RWPE2 (cell line): ENCODE results near the gene PGRMC2.
"Not testable (repeated sequence)": the region's sequence is repeated elsewhere in the genome, so short reads cannot be mapped to it uniquely, and the experiment has no call there.

Source experiments
- ATAC-seq: fragments of 200-7000 bp; cut with Tn5 transposase; 3 replicates; pipeline ENCODE4 v1.9.1; 2021; ENCODE audit warnings: low read depth
- DNase-seq: peaks from one replicate; pipeline ENCODE4 v3.0.0-alpha.2; 2020; ENCODE audit warnings: low spot score
- H3K27ac ChIP-seq: fragments of 450-650 bp; 2 replicates; pipeline ENCODE4 v1.5.1; 2017; ENCODE audit warnings: mild to moderate bottlenecking; ENCODE audit not compliant: poor library complexity, severe bottlenecking
- H3K27me3 ChIP-seq: fragments of 250-450 bp; sonication (Bioruptor Pico); 2 replicates; pipeline ENCODE4 v1.5.1; 2021; ENCODE audit warnings: mild to moderate bottlenecking, moderate library complexity; ENCODE audit not compliant: insufficient read depth, poor library complexity, severe bottlenecking
- H3K36me3 ChIP-seq: fragments of 250-450 bp; sonication (Bioruptor Pico); 2 replicates; pipeline ENCODE4 v1.5.1; 2020; ENCODE audit warnings: low read depth, mild to moderate bottlenecking, moderate library complexity
- H3K4me1 ChIP-seq: fragments of 250-450 bp; sonication (Bioruptor Pico); 2 replicates; pipeline ENCODE4 v1.5.1; 2021; ENCODE audit warnings: mild to moderate bottlenecking, moderate library complexity; ENCODE audit not compliant: insufficient read depth, poor library complexity, severe bottlenecking
- H3K4me3 ChIP-seq: fragments of 250-450 bp; sonication (Bioruptor Pico); 2 replicates; pipeline ENCODE4 v1.5.1; 2021; ENCODE audit warnings: mild to moderate bottlenecking, moderate library complexity; ENCODE audit not compliant: severe bottlenecking
- H3K9me3 ChIP-seq: fragments of 250-450 bp; sonication (Bioruptor Pico); 2 replicates; pipeline ENCODE4 v1.5.1; 2021; ENCODE audit warnings: mild to moderate bottlenecking, moderate library complexity; ENCODE audit not compliant: severe bottlenecking
- TF ChIP-seq, protein P1 (sequence below): fragments of 450-650 bp; IDR thresholded peaks from one replicate; pipeline ENCODE4 v1.5.1; 2017; ENCODE audit warnings: mild to moderate bottlenecking, moderate library complexity; ENCODE audit not compliant: poor library complexity, severe bottlenecking

The PGRMC2 gene

DNA sequence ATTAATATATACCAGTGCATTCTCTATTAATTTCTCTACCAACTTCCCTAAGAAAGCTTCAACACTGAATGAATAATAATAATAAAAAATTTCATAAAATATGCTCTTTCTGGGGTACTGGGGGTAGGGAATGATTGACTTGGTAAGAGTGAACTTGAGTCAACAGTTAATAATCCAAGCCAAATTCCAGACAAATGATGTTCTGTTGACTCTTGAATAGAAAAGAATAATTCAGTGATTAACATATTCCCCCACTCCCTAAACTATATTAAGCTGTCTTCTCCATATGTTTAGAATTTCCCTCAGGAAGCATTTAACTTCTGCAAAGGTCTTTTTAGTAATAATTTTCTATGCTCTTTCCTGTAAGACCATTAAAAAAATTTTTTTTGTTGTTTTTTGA, 12.3 kb downstream of the PGRMC2 start:
- ATAC-seq (peak; percentile 92), DNase-seq (no peak)
- no peak overlapping the region for H3K4me3 ChIP-seq
- TF ChIP-seq, protein P1, sequence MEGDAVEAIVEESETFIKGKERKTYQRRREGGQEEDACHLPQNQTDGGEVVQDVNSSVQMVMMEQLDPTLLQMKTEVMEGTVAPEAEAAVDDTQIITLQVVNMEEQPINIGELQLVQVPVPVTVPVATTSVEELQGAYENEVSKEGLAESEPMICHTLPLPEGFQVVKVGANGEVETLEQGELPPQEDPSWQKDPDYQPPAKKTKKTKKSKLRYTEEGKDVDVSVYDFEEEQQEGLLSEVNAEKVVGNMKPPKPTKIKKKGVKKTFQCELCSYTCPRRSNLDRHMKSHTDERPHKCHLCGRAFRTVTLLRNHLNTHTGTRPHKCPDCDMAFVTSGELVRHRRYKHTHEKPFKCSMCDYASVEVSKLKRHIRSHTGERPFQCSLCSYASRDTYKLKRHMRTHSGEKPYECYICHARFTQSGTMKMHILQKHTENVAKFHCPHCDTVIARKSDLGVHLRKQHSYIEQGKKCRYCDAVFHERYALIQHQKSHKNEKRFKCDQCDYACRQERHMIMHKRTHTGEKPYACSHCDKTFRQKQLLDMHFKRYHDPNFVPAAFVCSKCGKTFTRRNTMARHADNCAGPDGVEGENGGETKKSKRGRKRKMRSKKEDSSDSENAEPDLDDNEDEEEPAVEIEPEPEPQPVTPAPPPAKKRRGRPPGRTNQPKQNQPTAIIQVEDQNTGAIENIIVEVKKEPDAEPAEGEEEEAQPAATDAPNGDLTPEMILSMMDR = no peak
- H3K4me1 ChIP-seq = peaks cover 22% of the 10 kb centered on the region
- peaks cover 52% of the 10 kb centered on the region for H3K36me3 ChIP-seq
- no peaks in the 10 kb centered on the region for H3K27me3 ChIP-seq
- no peaks in the 10 kb centered on the region for H3K9me3 ChIP-seq
- peak overlapping the region; percentile 70 for H3K27ac ChIP-seq

DNA sequence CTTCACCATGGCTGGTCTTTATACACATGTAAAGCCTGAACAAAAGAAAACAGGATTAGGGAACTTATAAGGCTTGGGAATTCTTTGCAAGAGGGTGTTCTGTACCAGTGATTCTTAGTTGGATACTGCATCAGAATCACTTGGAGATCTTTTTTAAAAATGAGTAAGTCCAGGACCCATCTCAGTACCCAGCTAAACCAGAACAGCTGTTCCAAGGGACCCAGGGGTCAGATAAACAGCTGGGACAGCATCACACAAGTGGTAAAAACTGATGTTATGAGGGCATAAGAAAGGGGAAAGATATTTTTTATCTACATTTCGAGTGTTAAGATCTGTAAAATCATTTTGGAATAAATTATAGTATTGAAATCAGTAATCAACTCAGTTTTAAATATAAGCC, 16.1 kb downstream of the PGRMC2 start:
- no peak overlapping the region for H3K4me3 ChIP-seq
- H3K27me3 ChIP-seq = no peaks in the 10 kb centered on the region
- ATAC-seq (no peak), DNase-seq (no peak)
- peaks cover 42% of the 10 kb centered on the region for H3K36me3 ChIP-seq
- H3K9me3 ChIP-seq = no peaks in the 10 kb centered on the region
- no peak overlapping the region for H3K27ac ChIP-seq
- TF ChIP-seq, protein P1 = no peak
- peaks cover 15% of the 10 kb centered on the region for H3K4me1 ChIP-seq

DNA sequence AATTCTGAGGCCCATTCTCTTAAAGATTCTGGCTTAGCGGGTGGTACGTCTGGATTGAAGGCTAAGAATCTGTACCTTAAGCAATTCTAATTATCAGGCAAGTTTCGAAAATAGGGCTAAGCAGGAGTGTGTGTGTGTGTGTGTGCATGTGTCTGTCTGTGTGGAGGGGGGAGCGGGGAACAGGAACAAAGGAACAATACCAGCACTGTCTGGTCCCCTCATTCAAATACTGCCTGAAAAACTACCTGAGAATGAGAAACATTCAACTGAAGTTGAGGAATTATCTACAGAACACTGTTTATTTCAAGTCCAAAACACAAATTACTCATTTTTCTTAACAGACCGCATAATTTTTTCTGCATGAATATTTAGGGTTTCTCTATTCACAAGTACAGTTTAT, 18.6 kb downstream of the PGRMC2 start:
- Histone ChIP-seq H3K9me3 (peaks cover 8% of the 10 kb centered on the region), H3K4me3 (no peak overlapping the region), H3K27me3 (no peaks in the 10 kb centered on the region), H3K36me3 (peaks cover 36% of the 10 kb centered on the region), H3K27ac (no peak overlapping the region), H3K4me1 (no peaks in the 10 kb centered on the region)
- TF ChIP-seq, protein P1 = no peak
- DNase-seq (no peak), ATAC-seq (no peak)

DNA sequence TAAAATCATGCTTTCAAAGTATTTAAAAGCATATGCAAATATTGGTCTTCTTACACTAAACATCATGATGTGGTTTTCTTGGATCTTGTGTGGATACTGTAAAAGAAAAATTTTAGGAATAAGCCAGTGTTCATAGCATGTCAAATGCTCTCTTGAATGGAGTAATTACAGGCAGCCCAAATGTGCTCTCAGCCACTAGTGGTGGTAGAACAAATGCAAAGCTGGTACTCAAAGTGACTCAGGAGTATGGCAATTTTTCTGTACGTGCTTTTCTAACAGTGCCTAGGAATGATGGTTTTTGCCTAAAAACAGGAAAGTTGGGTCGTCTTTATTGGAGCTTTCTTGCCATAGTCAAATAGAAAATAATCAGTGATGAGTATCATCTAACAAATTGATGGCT, 19.9 kb downstream of the PGRMC2 start:
- Histone ChIP-seq H3K27me3 (no peaks in the 10 kb centered on the region), H3K4me3 (no peak overlapping the region), H3K9me3 (peaks cover 8% of the 10 kb centered on the region), H3K36me3 (peaks cover 26% of the 10 kb centered on the region), H3K4me1 (no peaks in the 10 kb centered on the region), H3K27ac (no peak overlapping the region)
- TF ChIP-seq, protein P1 = no peak
- ATAC-seq = no peak; the same call in 2 of the 3 replicates
- DNase-seq = no peak

DNA sequence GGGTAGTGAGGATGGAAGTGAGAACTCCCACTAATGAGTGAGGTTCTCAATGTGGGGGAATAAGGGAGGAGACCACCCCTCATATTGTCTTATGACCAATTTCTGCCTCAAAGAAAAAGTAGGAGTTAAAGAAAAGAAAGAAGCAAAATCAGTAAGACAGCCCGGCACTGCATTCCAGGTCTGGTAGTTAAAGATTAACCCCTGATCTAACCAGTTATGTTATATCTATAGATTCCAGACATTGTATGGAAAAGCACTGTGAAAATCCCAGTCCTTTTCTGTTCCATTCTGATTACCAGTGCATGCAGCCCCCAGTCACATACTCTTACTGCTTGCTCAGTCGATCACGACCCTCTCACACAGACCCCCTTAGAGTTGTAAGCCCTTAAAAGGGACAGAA, 20.4 kb downstream of the PGRMC2 start:
- H3K36me3 ChIP-seq = peaks cover 25% of the 10 kb centered on the region
- not testable (repeated sequence) for H3K4me1 ChIP-seq, H3K4me3 ChIP-seq, H3K27ac ChIP-seq, H3K9me3 ChIP-seq, H3K27me3 ChIP-seq, ATAC-seq, DNase-seq

DNA sequence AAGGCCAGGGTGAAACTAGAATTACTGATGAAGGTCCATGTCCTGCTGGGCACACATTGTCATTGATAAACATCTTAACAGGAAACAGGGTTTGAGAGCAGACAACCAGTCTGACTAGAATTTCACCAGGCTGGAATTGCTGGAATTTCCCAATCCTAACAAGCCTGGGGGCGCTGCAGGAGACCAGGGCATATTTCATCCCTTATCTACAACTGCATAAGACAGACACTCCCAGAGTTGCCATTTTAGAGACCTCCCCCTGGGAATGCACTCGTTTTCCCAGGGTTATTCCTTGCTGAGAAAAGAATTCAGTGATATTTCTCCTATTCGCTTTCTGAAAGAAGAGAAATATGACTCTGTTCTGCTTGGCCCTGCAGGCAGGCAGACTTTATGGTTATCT, 22.1 kb downstream of the PGRMC2 start:
- H3K9me3 ChIP-seq, H3K36me3 ChIP-seq, H3K27ac ChIP-seq, H3K27me3 ChIP-seq, H3K4me1 ChIP-seq, ATAC-seq, H3K4me3 ChIP-seq, DNase-seq: not testable (repeated sequence)

DNA sequence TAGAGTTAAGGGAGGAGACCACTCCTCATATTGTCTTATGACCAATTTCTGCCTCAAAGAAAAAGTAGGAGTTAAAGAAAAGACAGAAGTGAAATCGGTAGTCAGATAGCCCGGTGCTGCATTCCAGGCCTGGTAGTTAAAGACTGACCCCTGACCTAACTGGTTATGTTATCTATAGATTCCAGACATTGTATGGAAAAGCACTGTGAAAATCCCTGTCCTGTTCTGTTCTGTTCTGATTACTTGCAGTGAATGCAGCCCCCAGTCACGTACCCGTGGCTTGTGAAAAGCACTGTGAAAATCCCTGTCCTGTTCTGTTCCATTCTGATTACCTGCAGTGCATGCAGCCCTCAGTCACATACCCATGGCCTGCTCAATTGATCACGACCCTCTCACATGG, 27.7 kb downstream of the PGRMC2 start:
- not testable (repeated sequence) for H3K9me3 ChIP-seq, H3K4me3 ChIP-seq, H3K4me1 ChIP-seq, H3K36me3 ChIP-seq, H3K27me3 ChIP-seq, ATAC-seq, DNase-seq, H3K27ac ChIP-seq

DNA sequence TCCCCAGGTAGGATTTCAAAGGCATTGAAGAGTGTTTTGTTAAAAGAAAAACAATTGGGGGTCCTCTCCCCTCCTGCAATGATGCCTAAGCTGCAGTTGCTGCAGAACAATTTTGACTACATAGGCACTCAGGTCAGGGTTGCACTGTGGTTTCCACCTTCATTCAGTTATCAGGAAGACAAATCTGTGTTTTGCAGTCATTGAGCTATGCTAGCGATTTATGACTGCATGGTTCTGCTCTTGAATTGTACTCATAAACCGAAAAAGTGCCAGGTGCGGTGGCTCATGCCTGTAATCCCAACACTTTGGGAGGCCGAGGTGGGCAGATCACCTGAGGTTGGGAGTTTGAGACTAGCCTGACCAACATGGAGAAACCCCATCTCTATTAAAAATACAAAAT, 29.4 kb downstream of the PGRMC2 start:
- not testable (repeated sequence) for H3K27ac ChIP-seq, H3K4me3 ChIP-seq, DNase-seq, H3K36me3 ChIP-seq, H3K4me1 ChIP-seq, ATAC-seq, H3K9me3 ChIP-seq, H3K27me3 ChIP-seq
